Activated CD4-positive, alpha-beta T cell treated with anti-CD3 and anti-CD28 coated beads for 36 hours (primary cell): ENCODE data around the gene STARD13. TPM values are rescaled to one million over a fixed set of nuclear protein-coding genes. Genes with fewer than 3 reads are reported as not detected.

Experiments
- ATAC-seq: fragments of 200-7000 bp; cut with Tn5 transposase; one replicate; pipeline ENCODE4 v1.10.0; 2021; ENCODE audit warnings: mild to moderate bottlenecking, moderate library complexity
- CTCF ChIA-PET: fragments of 350-600 bp; sonication (Branson Sonifier 250); formaldehyde crosslinking; loops from one replicate; lab custom pipeline; 2021; ENCODE audit warnings: antibody characterized with exemption; lab: Charles Lee
- POLR2A ChIA-PET: fragments of 350-600 bp; sonication (Branson Sonifier 250); formaldehyde crosslinking; loops from one replicate; lab custom pipeline; 2021; ENCODE audit warnings: antibody characterized with exemption, inconsistent platforms; lab: Charles Lee
- DNase-seq: peaks from one replicate; pipeline ENCODE4 v3.0.0-alpha.2; 2020
- H3K27ac Mint-ChIP-seq: one replicate; pipeline ENCODE4 v1.8.0; 2021; ENCODE audit warnings: mixed read lengths
- H3K27me3 Mint-ChIP-seq: one replicate; pipeline ENCODE4 v1.8.0; 2021; ENCODE audit warnings: mixed read lengths
- H3K36me3 Mint-ChIP-seq: one replicate; pipeline ENCODE4 v1.8.0; 2021; ENCODE audit warnings: low read depth, mixed read lengths
- H3K4me1 Mint-ChIP-seq: one replicate; pipeline ENCODE4 v1.8.0; 2021; ENCODE audit warnings: mixed read lengths
- H3K4me3 Mint-ChIP-seq: one replicate; pipeline ENCODE4 v1.8.0; 2021; ENCODE audit warnings: mild to moderate bottlenecking, moderate library complexity, mixed read lengths
- H3K9me3 Mint-ChIP-seq: one replicate; pipeline ENCODE4 v1.8.0; 2021; ENCODE audit warnings: low read depth, mixed read lengths
- intact Hi-C, 2 experiments: fragments of 100-400 bp; cut with DNase I in 1 of 2; cut with micrococcal nuclease in 1 of 2; formaldehyde crosslinking; loops; one replicate each; pipeline versions ENCODE4 v1.14.2 to v1.15.1; 2022 to 2024; cut with DNase I, micrococcal nuclease
- total RNA-seq, 2 experiments: library from RNA; stranded (reverse); gene quantifications; one replicate each; pipeline ENCODE4 v1.2.3, GENCODE V29; 2021

STARD13 gene
- total RNA-seq, 2 experiments from 2014 or later: 0.35 to 0.57 TPM

DNA sequence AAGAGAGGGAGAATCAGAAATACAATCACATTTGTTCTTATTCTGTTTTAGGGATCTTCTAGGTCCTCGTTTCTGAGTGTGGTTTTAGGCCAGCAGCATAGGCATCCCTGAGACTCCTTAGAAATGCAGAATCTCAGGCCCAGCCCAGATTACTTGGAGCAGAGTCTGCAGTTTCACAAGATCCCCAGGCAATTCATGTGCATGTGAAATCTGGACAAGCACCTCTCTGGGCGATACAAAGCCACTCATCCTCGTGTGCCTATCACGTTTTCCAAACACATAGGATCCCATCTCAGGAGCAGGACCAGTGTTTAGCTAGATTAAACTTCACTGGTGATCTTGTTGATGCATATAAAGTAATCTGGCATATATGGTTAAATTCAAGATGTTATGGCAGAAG lies 182.1 kb downstream of the STARD13 start:
- ChIA-PET CTCF (no interaction called here), POLR2A (no interaction called here)
- H3K27ac Mint-ChIP-seq: no peak overlapping the region
- no peak overlapping the region for H3K4me3 Mint-ChIP-seq
- H3K4me1 Mint-ChIP-seq: no peaks in the 10 kb centered on the region
- peaks cover 1% of the 10 kb centered on the region for H3K9me3 Mint-ChIP-seq
- no peak for DNase-seq
- intact Hi-C loops: no loop called here
- peaks cover 18% of the 10 kb centered on the region for H3K27me3 Mint-ChIP-seq
- no peaks in the 10 kb centered on the region for H3K36me3 Mint-ChIP-seq
- no peak for ATAC-seq

GRCh38 chr13:33101835-33102234 lies 183.7 kb downstream of the STARD13 start:
- ATAC-seq (no peak), DNase-seq (no peak)
- intact Hi-C loops: no loop called here
- Mint-ChIP-seq H3K27ac (no peak overlapping the region), H3K4me3 (no peak overlapping the region), H3K4me1 (no peaks in the 10 kb centered on the region), H3K9me3 (peaks cover 3% of the 10 kb centered on the region), H3K36me3 (no peaks in the 10 kb centered on the region), H3K27me3 (peaks cover 18% of the 10 kb centered on the region)
- ChIA-PET CTCF (no interaction called here), POLR2A (no interaction called here)

GRCh38 chr13:33100886-33101285 lies 184.7 kb downstream of the STARD13 start:
- intact Hi-C loops: no loop called here
- CTCF ChIA-PET: interaction anchor here (0.6 kb wide), 1 partner anchor 158 kb away, joined by 3 read pairs; no protein-coding TSS in a partner anchor

GRCh38 chr13:33099860-33100259 lies 185.7 kb downstream of the STARD13 start:
- DNase-seq (no peak), ATAC-seq (no peak)
- no peak overlapping the region for H3K4me3 Mint-ChIP-seq
- H3K9me3 Mint-ChIP-seq: peaks cover 3% of the 10 kb centered on the region
- peaks cover 10% of the 10 kb centered on the region for H3K27me3 Mint-ChIP-seq
- H3K27ac Mint-ChIP-seq: no peak overlapping the region
- intact Hi-C loops: no loop called here
- no peaks in the 10 kb centered on the region for H3K4me1 Mint-ChIP-seq
- no peaks in the 10 kb centered on the region for H3K36me3 Mint-ChIP-seq
- ChIA-PET POLR2A (no interaction called here), CTCF (no interaction called here)

More at GRCh38 chr13:33100886-33101285, 184.7 kb downstream of the STARD13 start:
- Mint-ChIP-seq H3K36me3 (no peaks in the 10 kb centered on the region), H3K27me3 (peaks cover 12% of the 10 kb centered on the region), H3K27ac (no peak overlapping the region), H3K4me1 (no peaks in the 10 kb centered on the region), H3K4me3 (no peak overlapping the region), H3K9me3 (peaks cover 3% of the 10 kb centered on the region)
- POLR2A ChIA-PET: no interaction called here
- no peak for ATAC-seq
- no peak for DNase-seq

- POLR2A ChIA-PET: no interaction called here
- H3K4me1 Mint-ChIP-seq: no peaks in the 10 kb centered on the region
- H3K27me3 Mint-ChIP-seq: peaks cover 7% of the 10 kb centered on the region
- CTCF ChIA-PET: interaction anchor here (0.7 kb wide), 1 partner anchor 12 kb away, joined by 4 read pairs; no protein-coding TSS in a partner anchor
- H3K9me3 Mint-ChIP-seq: peaks cover 3% of the 10 kb centered on the region
- no peak for ATAC-seq
- no peak for DNase-seq
- intact Hi-C loops: no loop called here
- no peak overlapping the region for H3K27ac Mint-ChIP-seq
- no peak overlapping the region for H3K4me3 Mint-ChIP-seq
- no peaks in the 10 kb centered on the region for H3K36me3 Mint-ChIP-seq
These were observed 188.5 kb downstream of the STARD13 start for GRCh38 chr13:33096886-33097605.

DNA sequence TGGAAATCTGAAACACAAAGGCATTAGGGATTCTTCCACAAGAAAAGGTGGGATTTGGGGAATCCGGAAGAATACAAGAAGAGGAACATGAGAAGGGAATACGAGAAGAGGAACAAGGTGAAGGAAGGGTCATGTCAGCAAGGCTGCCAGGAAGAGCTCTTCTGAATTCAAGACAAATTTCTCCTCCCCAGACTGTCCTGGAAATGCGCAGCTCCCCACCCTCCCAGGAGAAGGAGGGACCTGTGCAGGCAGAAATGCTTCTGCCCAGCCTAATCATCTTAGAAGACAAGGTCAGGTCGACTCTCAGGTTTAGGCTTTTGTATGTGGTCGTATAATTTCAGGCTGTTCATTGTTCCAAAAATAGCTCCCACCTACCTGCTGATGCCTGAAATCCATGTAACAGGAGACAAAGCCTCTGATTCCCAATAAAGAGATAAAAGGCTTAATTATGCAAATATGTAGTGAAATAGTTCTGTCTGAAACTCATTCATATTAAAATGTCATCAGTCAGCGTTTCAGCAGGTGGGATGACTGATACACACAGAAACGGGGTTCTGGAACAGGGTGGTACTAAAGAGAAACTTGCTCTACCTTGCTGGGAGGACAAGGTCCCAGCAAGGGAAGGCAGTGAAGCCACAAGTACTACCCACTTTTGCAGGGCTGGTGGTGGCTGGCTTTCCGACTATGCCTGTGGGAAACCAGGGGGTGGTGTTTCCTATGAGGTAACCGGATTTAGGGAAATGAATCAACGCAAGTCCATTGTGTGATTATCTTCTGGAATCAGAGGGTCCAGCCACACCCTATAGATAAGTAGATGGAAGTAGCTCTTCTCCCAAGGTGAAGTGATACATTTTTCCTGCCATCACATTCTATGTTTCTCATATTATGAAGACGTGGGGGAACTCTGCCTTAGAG lies 193.2 kb downstream of the STARD13 start:
- H3K27ac Mint-ChIP-seq: no peak overlapping the region

DNA sequence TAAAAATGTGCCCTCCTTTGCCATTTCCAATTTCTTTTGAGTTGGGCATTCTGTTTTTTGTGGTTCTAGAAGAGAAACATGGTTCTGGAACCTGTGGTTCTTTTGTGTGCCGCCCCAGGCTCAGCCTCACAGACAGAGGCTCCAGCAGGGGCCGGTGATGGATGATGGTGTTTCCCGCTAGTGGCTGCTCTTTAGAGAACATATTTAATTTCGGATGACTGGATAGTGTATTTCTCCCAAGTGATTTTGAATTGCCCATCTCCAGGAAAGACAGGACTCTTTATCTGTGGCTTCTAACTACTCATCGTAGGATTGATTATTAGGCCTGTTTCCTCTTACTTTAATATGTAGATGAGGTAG lies 194.2 kb downstream of the STARD13 start:
- H3K27ac Mint-ChIP-seq: no peak overlapping the region
- ChIA-PET CTCF (no interaction called here), POLR2A (no interaction called here)
- DNase-seq: no peak
- no peak for ATAC-seq
- H3K36me3 Mint-ChIP-seq: no peaks in the 10 kb centered on the region
- H3K27me3 Mint-ChIP-seq: peaks cover 17% of the 10 kb centered on the region
- no peaks in the 10 kb centered on the region for H3K9me3 Mint-ChIP-seq
- no peak overlapping the region for H3K4me3 Mint-ChIP-seq
- intact Hi-C loops: no loop called here
- H3K4me1 Mint-ChIP-seq: peaks cover 3% of the 10 kb centered on the region

More for the DNA sequence above, 193.2 kb downstream of the STARD13 start:
- intact Hi-C loops: no loop called here
- Mint-ChIP-seq H3K4me3 (no peak overlapping the region), H3K9me3 (no peaks in the 10 kb centered on the region), H3K4me1 (no peaks in the 10 kb centered on the region), H3K36me3 (no peaks in the 10 kb centered on the region), H3K27me3 (peaks cover 11% of the 10 kb centered on the region)
- ChIA-PET CTCF (no interaction called here), POLR2A (no interaction called here)
- DNase-seq: no peak
- no peak for ATAC-seq

DNA sequence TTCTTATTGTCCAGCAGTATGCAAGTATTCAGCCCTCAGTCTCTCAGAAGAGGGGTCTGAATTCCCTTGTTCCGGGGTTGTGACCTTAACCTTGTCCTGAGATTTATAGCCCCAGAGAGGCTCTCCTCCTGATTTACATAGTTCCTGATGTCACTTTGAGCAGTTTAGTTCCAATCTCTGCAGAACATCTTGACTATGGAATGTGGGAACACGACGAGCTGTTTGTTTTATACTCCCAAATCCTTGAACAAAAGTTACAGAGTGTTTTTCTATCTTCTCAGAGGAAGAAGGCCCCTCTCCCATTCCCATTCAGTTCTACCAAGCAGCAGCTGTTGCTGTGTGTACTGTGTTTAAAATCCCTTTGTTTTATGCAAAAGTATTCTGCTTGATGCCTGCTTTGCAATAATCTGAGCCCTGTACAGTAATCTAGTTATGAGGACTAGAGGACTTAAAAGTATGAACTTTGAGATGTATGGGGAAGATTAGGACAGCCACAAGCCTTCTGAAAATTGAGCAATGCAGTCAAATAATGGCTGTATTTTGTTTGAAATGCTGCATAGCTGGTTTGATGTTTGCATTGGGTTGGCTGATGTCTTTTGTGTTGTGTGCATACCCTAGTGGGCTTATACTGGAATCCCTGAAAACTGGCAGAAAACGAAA lies 194.7 kb downstream of the STARD13 start:
- CTCF ChIA-PET: no interaction called here
- H3K4me3 Mint-ChIP-seq: no peak overlapping the region

DNA sequence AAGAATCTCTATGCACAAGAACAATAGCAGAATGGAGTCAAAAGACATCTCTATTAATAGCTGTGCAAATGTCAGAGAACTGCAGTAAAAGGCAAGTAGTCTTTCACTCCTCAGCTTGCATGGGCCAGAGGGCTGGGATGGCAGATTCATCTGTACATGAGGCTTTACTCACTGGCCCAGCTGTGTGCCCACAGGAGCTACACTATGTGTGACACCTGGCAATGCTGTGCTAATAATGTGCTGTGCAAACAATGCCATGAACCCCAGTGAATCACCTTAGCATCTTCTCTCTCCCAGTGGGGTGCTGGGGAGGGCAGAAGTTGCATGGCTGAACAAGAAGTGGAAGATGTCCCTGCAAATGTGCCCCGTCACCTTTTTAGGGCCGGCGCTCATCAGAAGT lies 196.2 kb downstream of the STARD13 start:
- POLR2A ChIA-PET: no interaction called here
- CTCF ChIA-PET: no interaction called here
- intact Hi-C loops: no loop called here
- Mint-ChIP-seq H3K4me3 (no peak overlapping the region), H3K4me1 (peaks cover 5% of the 10 kb centered on the region), H3K36me3 (no peaks in the 10 kb centered on the region), H3K27ac (no peak overlapping the region), H3K27me3 (peaks cover 18% of the 10 kb centered on the region), H3K9me3 (no peaks in the 10 kb centered on the region)
- ATAC-seq: no peak
- no peak for DNase-seq

More for the DNA sequence above, 194.7 kb downstream of the STARD13 start:
- ATAC-seq (no peak), DNase-seq (no peak)
- Mint-ChIP-seq H3K36me3 (no peaks in the 10 kb centered on the region), H3K9me3 (no peaks in the 10 kb centered on the region), H3K27me3 (peaks cover 17% of the 10 kb centered on the region), H3K4me1 (peaks cover 5% of the 10 kb centered on the region), H3K27ac (no peak overlapping the region)
- intact Hi-C loops: no loop called here
- POLR2A ChIA-PET: no interaction called here

GRCh38 chr13:33087790-33088189 lies 197.8 kb downstream of the STARD13 start:
- no peak overlapping the region for H3K27ac Mint-ChIP-seq
- H3K27me3 Mint-ChIP-seq: peaks cover 18% of the 10 kb centered on the region
- ChIA-PET CTCF (no interaction called here), POLR2A (no interaction called here)
- H3K4me1 Mint-ChIP-seq: peaks cover 5% of the 10 kb centered on the region
- H3K9me3 Mint-ChIP-seq: no peaks in the 10 kb centered on the region
- ATAC-seq (no peak), DNase-seq (no peak)
- no peak overlapping the region for H3K4me3 Mint-ChIP-seq
- intact Hi-C loops: no loop called here
- no peaks in the 10 kb centered on the region for H3K36me3 Mint-ChIP-seq

- intact Hi-C loops: no loop called here
- DNase-seq: no peak
- POLR2A ChIA-PET: no interaction called here
- CTCF ChIA-PET: no interaction called here
- Mint-ChIP-seq H3K36me3 (no peaks in the 10 kb centered on the region), H3K4me3 (no peak overlapping the region), H3K4me1 (peaks cover 5% of the 10 kb centered on the region), H3K9me3 (no peaks in the 10 kb centered on the region), H3K27me3 (peaks cover 20% of the 10 kb centered on the region), H3K27ac (no peak overlapping the region)
- ATAC-seq: no peak
These were observed 198.5 kb downstream of the STARD13 start for GRCh38 chr13:33087091-33087490.
